SK-N-SH (cell line): ENCODE data around the gene LMAN1. TPM values are rescaled to one million over a fixed set of nuclear protein-coding genes. Genes with fewer than 3 reads are reported as not detected.

Experiments used
- CTCF ChIA-PET: fragments of 300-600, 350-600 bp; formaldehyde crosslinking; extraction: SDS; loops from one replicate; lab custom pipeline; 2021; lab: Yijun Ruan, JAX
- POLR2A ChIA-PET: fragments of 350-600 bp; sonication (Branson Sonifier 250); formaldehyde crosslinking; extraction: SDS; loops from one replicate; lab custom pipeline; 2020; ENCODE audit warnings: antibody characterized with exemption, inconsistent platforms; lab: Yijun Ruan, JAX
- DNase-seq: peaks from one replicate; pipeline ENCODE4 v3.0.0; 2012
- H2AFZ ChIP-seq: fragments of 200-600 bp; sonication (generic); 2 replicates; pipeline ENCODE4 v1.8.1; 2016; ENCODE audit warnings: antibody characterized with exemption, mild to moderate bottlenecking, low read depth
- H3F3A ChIP-seq: fragments of 200-600 bp; sonication (generic); replicated peaks from 2 replicates; pipeline ENCODE3; 2016; ENCODE audit warnings: antibody characterized with exemption, mild to moderate bottlenecking; ENCODE audit not compliant: insufficient read depth
- H3K27ac ChIP-seq, 2 experiments: fragments of 200-500 bp in 1 of 2; fragments of 200-600 bp in 1 of 2; sonication (Bioruptor generic) in 1 of 2; sonication (generic), shearing (Covaris generic) in 1 of 2; 2 replicates each; pipeline versions ENCODE4 v1.5.1 to v1.6.1; 2014 to 2016; ENCODE audit warnings: low read depth in 2 of 2, inconsistent platforms in 1 of 2, low read length in 1 of 2, mild to moderate bottlenecking in 1 of 2, mixed read lengths in 1 of 2
- H3K27me3 ChIP-seq: fragments of 200-600 bp; sonication (generic), shearing (Covaris generic); 2 replicates; pipeline ENCODE4 v1.6.1; 2016; ENCODE audit warnings: mixed run types; ENCODE audit not compliant: insufficient read depth
- H3K36me3 ChIP-seq, 2 experiments: fragments of 200-500 bp in 1 of 2; fragments of 200-600 bp in 1 of 2; sonication (Bioruptor generic) in 1 of 2; sonication (generic) in 1 of 2; replicated peaks in 1 of 2; 2 replicates each; pipeline versions ENCODE3 to v1.5.1; 2014 to 2016; ENCODE audit warnings: low read length in 1 of 2, mild to moderate bottlenecking in 1 of 2; ENCODE audit not compliant: insufficient read depth in 2 of 2, control insufficient read depth in 1 of 2
- H3K4me1 ChIP-seq, 2 experiments: fragments of 200-500 bp in 1 of 2; fragments of 200-600 bp in 1 of 2; sonication (Bioruptor generic) in 1 of 2; sonication (generic), shearing (Covaris generic) in 1 of 2; 2 replicates each; pipeline versions ENCODE4 v1.5.1 to v1.6.1; 2014 to 2016; ENCODE audit warnings: low read depth in 1 of 2, low read length in 1 of 2, mixed run types in 1 of 2; ENCODE audit not compliant: insufficient read depth in 2 of 2, control insufficient read depth in 1 of 2
- H3K4me2 ChIP-seq: fragments of 200-600 bp; sonication (generic), shearing (Covaris generic); 2 replicates; pipeline ENCODE4 v1.6.1; 2017; ENCODE audit warnings: mixed run types
- H3K4me3 ChIP-seq, 2 experiments: fragments of 200-500 bp in 1 of 2; fragments of 200-600 bp in 1 of 2; sonication (Bioruptor generic) in 1 of 2; sonication (generic), shearing (Covaris generic) in 1 of 2; 2 replicates each; pipeline versions ENCODE4 v1.5.1 to v1.8.1; 2014 to 2016; ENCODE audit warnings: low read depth in 2 of 2, inconsistent platforms in 1 of 2, low read length in 1 of 2, mild to moderate bottlenecking in 1 of 2, mixed read lengths in 1 of 2, moderate library complexity in 1 of 2
- H3K79me2 ChIP-seq: fragments of 200-600 bp; sonication (generic); 2 replicates; pipeline ENCODE4 v1.8.1; 2017; ENCODE audit warnings: mild to moderate bottlenecking; ENCODE audit not compliant: insufficient read depth
- H3K9ac ChIP-seq: fragments of 200-600 bp; sonication (generic); 2 replicates; pipeline ENCODE4 v1.6.1; 2017; ENCODE audit warnings: mixed run types
- H3K9me2 ChIP-seq: fragments of 200-600 bp; sonication (generic); 2 replicates; pipeline ENCODE4 v1.6.1; 2017; ENCODE audit warnings: mixed run types
- H3K9me3 ChIP-seq: fragments of 200-600 bp; sonication (generic); 2 replicates; pipeline ENCODE4 v1.6.1; 2017; ENCODE audit warnings: mixed run types, mild to moderate bottlenecking, moderate library complexity
- H4K20me1 ChIP-seq: fragments of 200-600 bp; sonication (generic); 2 replicates; pipeline ENCODE4 v1.6.1; 2017; ENCODE audit warnings: mild to moderate bottlenecking, mixed run types; ENCODE audit not compliant: insufficient read depth
- EP300 ChIP-seq, 2 experiments: IDR thresholded peaks; 2 replicates each; pipeline versions ENCODE4 v1.4.0 to v1.6.1; 2012; ENCODE audit warnings: borderline replicate concordance in 1 of 2, low read depth in 1 of 2, low read length in 1 of 2
- EZH2phosphoT487 ChIP-seq: fragments of 200-600 bp; sonication (generic); IDR thresholded peaks from 2 replicates; pipeline ENCODE4 v1.6.1; 2017; ENCODE audit warnings: low read depth, mixed run types, mild to moderate bottlenecking, antibody characterized with exemption, moderate library complexity, borderline replicate concordance
- FOSL2 ChIP-seq: IDR thresholded peaks from 2 replicates; pipeline ENCODE4 v1.4.0; 2012; ENCODE audit warnings: low read depth, mild to moderate bottlenecking, moderate library complexity, borderline replicate concordance
- GABPA ChIP-seq: IDR thresholded peaks from 2 replicates; pipeline ENCODE4 v1.4.0; 2012; ENCODE audit warnings: low read depth, mild to moderate bottlenecking
- IRF3 ChIP-seq: fragments of 150-350 bp; IDR thresholded peaks from 2 replicates; pipeline ENCODE4 v1.6.1; 2016; ENCODE audit warnings: mild to moderate bottlenecking, low read depth, low read length
- JUND ChIP-seq: IDR thresholded peaks from 2 replicates; pipeline ENCODE4 v1.4.0; 2012
- MEF2A ChIP-seq: IDR thresholded peaks from 2 replicates; pipeline ENCODE4 v1.4.0; 2012; ENCODE audit warnings: low read depth, borderline replicate concordance
- NFIC ChIP-seq: IDR thresholded peaks from 2 replicates; pipeline ENCODE4 v1.4.0; 2012; ENCODE audit warnings: borderline replicate concordance
- NRF1 ChIP-seq: IDR thresholded peaks from 2 replicates; pipeline ENCODE4 v1.6.1; 2012; ENCODE audit warnings: low read depth, mild to moderate bottlenecking, low read length
- RAD21 ChIP-seq: IDR thresholded peaks from 2 replicates; pipeline ENCODE4 v1.6.1; 2012; ENCODE audit warnings: mild to moderate bottlenecking, low read length
- RXRA ChIP-seq: IDR thresholded peaks from 2 replicates; pipeline ENCODE4 v1.4.0; 2012; ENCODE audit warnings: low read depth, mild to moderate bottlenecking, borderline replicate concordance
- SIN3A ChIP-seq: IDR thresholded peaks from 2 replicates; pipeline ENCODE4 v1.6.1; 2012; ENCODE audit warnings: low read depth, mild to moderate bottlenecking, low read length, moderate library complexity, borderline replicate concordance
- TAF1 ChIP-seq: IDR thresholded peaks from 2 replicates; pipeline ENCODE4 v1.6.1; 2012; ENCODE audit warnings: low read depth, mild to moderate bottlenecking, low read length, moderate library complexity, borderline replicate concordance
- TCF12 ChIP-seq: IDR thresholded peaks from 2 replicates; pipeline ENCODE4 v1.4.0; 2012
- TEAD4 ChIP-seq: IDR thresholded peaks from 2 replicates; pipeline ENCODE4 v1.4.0; 2012; ENCODE audit warnings: mild to moderate bottlenecking, borderline replicate concordance; ENCODE audit not compliant: insufficient read depth
- ZBTB33 ChIP-seq: IDR thresholded peaks from 2 replicates; pipeline ENCODE4 v1.4.0; 2012; ENCODE audit warnings: low read depth, borderline replicate concordance
- WGBS: methylation state at CpG from one replicate; pipeline ENCODE4 v1.1.6; 2017; ENCODE audit warnings: low lambda C conversion rate; 5-methylcytosine and 5-hydroxymethylcytosine counted together
- polyA plus RNA-seq, 3 experiments: library from polyadenylated mRNA; depleted of rRNA; stranded (reverse); fragments of >200 nt; gene quantifications; 2 replicates each; pipeline ENCODE4 v1.2.3, GENCODE V29; 2012
- TF ChIP-seq, protein P1 (sequence below): IDR thresholded peaks from 2 replicates; pipeline ENCODE4 v1.4.0; 2012; ENCODE audit warnings: low read depth, borderline replicate concordance

Gene LMAN1
- polyA plus RNA-seq, 1 of the 3 experiments (the other 2 are of a cell fraction), result 43.4 TPM

GRCh38 chr18:59385191-59385590, 26.1 kb upstream of the LMAN1 start:
- no peak overlapping the region for H3K4me2 ChIP-seq
- no peaks in the 10 kb centered on the region for H3K9me3 ChIP-seq
- POLR2A ChIA-PET, result no interaction called here
- H3K4me1 ChIP-seq, result no peaks in the 10 kb centered on the region; a peak in 2 of 4 replicates
- no peak for DNase-seq
- no peaks in the 10 kb centered on the region for H3K36me3 ChIP-seq
- H3K9ac ChIP-seq, result no peak overlapping the region
- TF ChIP-seq TAF1, result no peak
- TF ChIP-seq TCF12, result no peak
- no peak for TF ChIP-seq IRF3
- TF ChIP-seq ZBTB33, result no peak
- no peak for TF ChIP-seq NFIC
- no peak for TF ChIP-seq EZH2phosphoT487
- TF ChIP-seq MEF2A, result no peak
- no peak for TF ChIP-seq NRF1
- TF ChIP-seq RXRA, result no peak
- TF ChIP-seq EP300 (IDR thresholded peaks at IDR 0.05; ENCODE audit: borderline replicate concordance in 1 of 2, low read depth in 1 of 2, low read length in 1 of 2), result no peak
- no peak for TF ChIP-seq TEAD4
- no peak for TF ChIP-seq RAD21
- no peak for TF ChIP-seq SIN3A
- TF ChIP-seq GABPA, result no peak
- no peak for TF ChIP-seq FOSL2
- TF ChIP-seq, protein P1, sequence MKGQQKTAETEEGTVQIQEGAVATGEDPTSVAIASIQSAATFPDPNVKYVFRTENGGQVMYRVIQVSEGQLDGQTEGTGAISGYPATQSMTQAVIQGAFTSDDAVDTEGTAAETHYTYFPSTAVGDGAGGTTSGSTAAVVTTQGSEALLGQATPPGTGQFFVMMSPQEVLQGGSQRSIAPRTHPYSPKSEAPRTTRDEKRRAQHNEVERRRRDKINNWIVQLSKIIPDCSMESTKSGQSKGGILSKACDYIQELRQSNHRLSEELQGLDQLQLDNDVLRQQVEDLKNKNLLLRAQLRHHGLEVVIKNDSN, result no peak
- no peak for TF ChIP-seq JUND
- H3K9me2 ChIP-seq, result no peaks in the 10 kb centered on the region
- no peak overlapping the region for H3K4me3 ChIP-seq
- 0 out of 2 replicates have a peak, but pooled peaks cover 6% of the 10 kb centered on the region for H3K27me3 ChIP-seq
- H3K27ac ChIP-seq, result no peak overlapping the region
- H3K79me2 ChIP-seq, result no peaks in the 10 kb centered on the region
- H3F3A ChIP-seq, result no peaks in the 10 kb centered on the region
- 60% methylated on average over 4 of the region's 4 CpGs for WGBS
- H4K20me1 ChIP-seq, result no peaks in the 10 kb centered on the region
- H2AFZ ChIP-seq, result no peak overlapping the region
- CTCF ChIA-PET, result interaction anchor here (1.9 kb wide), 1 partner anchor 17 kb away, joined by 7 read pairs; no protein-coding TSS in a partner anchor
